Measurements from ENCODE around the gene FANCM.

The FANCM gene

GRCh38 chr14:45104561-45104960, 31.2 kb upstream of the FANCM start:
- no peak overlapping the region for H3K4me3 ChIP-seq (ENCODE audit: low read depth, low read length)
- TF ChIP-seq CTCF (IDR thresholded peaks at IDR 0.05; ENCODE audit: borderline replicate concordance, insufficient read depth, low read depth, low read length), result no peak

DNA sequence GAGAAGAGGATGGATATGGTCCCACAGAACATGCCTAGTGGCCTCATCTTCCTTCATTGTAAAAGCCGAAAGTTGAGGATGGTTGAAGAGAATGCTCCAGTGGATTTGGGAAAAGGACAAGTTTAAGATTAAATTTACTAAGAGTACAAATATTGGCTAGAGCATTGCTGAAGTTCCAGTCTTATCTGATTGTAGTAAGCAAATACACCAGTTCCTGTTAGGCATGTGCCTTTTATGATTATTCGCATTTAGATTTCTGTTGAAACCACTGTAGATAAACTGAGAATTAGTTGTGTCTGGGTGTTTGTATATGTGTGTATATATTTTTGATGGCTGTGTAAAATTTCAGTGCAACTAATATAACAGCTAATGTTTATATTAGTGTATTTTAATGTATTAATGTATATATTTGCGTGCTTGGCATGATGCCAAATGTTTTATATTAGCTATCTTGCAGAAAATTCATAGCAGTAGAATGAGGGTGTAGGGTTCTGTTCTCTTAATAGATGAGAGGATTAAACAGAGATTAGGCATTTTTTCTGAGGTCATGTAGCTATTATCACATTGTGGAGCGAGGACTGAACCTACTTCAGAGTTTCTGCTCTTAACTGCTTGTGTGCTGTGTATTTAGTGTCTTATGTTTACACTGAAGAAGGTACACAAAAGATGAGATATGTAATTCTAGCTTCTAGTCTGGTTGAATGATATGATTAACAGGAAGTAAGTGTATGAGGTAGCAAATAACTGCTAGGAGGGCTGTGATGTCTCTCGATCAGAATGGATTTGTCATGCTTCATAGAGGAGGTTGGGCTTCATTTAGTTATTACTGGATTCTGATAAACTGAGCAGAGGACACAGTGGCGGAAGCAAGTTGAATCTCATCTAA, 22.6 kb upstream of the FANCM start:
- no peak overlapping the region for H3K4me3 ChIP-seq (ENCODE audit: low read depth, low read length)
- no peak for TF ChIP-seq CTCF (IDR thresholded peaks at IDR 0.05; ENCODE audit: borderline replicate concordance, insufficient read depth, low read depth, low read length)

DNA sequence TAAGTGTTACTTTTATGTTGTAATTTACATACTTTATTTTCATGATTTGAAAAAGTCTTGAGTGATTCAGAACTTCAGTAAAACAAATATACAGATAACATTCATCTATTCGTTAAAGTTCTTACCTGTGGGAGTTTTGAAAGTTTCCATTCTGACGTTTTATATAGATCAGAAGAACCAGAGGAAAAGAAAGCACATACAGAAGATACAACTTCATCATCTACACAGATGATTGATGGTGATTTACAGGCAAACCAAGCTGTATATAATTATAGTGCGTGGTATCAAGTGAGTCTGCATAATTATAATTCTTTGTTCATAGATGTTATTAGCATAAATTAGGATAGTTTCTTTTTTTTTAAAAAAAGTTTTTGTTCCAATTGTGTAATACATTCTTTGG, 21.4 kb upstream of the FANCM start:
- TF ChIP-seq CTCF (IDR thresholded peaks at IDR 0.05; ENCODE audit: borderline replicate concordance, insufficient read depth, low read depth, low read length), result no peak
- no peak overlapping the region for H3K4me3 ChIP-seq (ENCODE audit: low read depth, low read length)

DNA sequence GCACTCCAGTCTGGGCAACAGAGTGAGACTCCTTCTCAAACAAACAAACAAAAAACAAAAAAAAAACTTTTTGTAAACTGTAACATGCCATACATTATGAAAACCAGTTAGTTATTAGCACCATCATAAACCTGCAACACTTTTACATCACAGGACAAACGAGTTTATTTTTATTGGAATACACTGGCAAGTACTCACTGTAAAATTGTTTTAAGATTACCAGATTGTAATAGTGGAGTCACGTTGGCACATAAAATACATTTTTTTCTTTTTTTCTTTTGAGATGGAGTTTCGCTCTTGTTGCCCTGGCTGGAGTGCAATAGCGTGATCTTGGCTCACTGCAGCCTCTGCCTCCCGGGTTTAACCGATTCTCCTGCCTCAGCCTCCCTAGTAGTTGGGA, 17.1 kb upstream of the FANCM start:
- TF ChIP-seq CTCF (IDR thresholded peaks at IDR 0.05; ENCODE audit: borderline replicate concordance, insufficient read depth, low read depth, low read length), result no peak

GRCh38 chr14:45120096-45120495, 15.6 kb upstream of the FANCM start:
- TF ChIP-seq CTCF (IDR thresholded peaks at IDR 0.05; ENCODE audit: borderline replicate concordance, insufficient read depth, low read depth, low read length), result no peak
- H3K4me3 ChIP-seq (ENCODE audit: low read depth, low read length), result no peak overlapping the region

More for the DNA sequence above, 17.1 kb upstream of the FANCM start:
- H3K4me3 ChIP-seq (ENCODE audit: low read depth, low read length), result no peak overlapping the region

- TF ChIP-seq CTCF (IDR thresholded peaks at IDR 0.05; ENCODE audit: borderline replicate concordance, insufficient read depth, low read depth, low read length), result no peak
- H3K4me3 ChIP-seq (ENCODE audit: low read depth, low read length), result no peak overlapping the region
These were observed 12.5 kb upstream of the FANCM start for GRCh38 chr14:45123271-45123670.

- no peak for TF ChIP-seq CTCF (IDR thresholded peaks at IDR 0.05; ENCODE audit: borderline replicate concordance, insufficient read depth, low read depth, low read length)
- no peak overlapping the region for H3K4me3 ChIP-seq (ENCODE audit: low read depth, low read length)
These were observed 10.0 kb upstream of the FANCM start for GRCh38 chr14:45125754-45126153.
